ENCODE data around the gene PDE10A.

Gene PDE10A

DNA sequence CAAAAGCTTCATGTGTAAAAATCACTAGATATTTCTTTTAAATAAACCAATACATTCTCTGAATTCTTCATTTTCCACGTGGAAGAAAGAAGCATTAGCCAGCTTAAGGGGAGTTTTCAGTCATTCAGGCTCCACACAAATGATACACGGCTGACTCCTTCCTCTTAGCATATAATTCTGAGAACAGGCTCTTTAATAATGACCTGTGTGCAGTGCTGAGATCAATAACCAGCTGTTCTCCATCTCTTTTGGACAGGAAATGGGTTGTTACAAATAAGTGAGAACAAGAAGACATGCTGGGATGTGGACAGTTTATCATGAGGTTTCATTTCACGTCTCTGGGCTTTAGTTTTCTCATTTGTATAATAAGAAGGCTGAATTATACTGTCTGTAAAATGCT is 206.8 kb downstream of the PDE10A start:
- no peak overlapping the region for H3K27ac ChIP-seq
- DNase-seq (ENCODE audit: low spot score): no peak
- ChIA-PET CTCF (no interaction called here), POLR2A (ENCODE audit: low non-redundant PET) (no interaction called here)
- no peak for TF ChIP-seq CTCF (conservative IDR thresholded peaks at IDR 0.05; ENCODE audit: low read depth)

DNA sequence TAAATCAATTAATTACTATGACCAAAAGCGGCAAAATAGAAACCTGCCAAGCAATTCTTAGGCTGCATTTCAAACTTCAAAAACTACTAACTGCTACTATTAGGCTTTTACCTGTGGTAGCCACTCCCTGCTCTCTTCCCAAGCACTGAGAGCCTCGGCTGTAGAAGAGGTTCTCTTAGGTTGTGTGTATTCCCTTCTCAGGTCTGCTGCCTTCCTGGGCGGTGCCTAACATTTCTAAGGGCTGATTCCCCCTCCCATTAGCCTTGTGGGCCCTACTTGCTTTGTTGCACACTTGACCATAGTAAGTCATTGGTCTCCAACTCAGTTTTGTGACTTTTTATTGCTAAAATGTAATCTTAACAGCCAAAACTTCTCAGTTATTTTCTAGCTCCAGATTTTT is 207.6 kb downstream of the PDE10A start:
- no peak for DNase-seq (ENCODE audit: low spot score)
- POLR2A ChIA-PET (ENCODE audit: low non-redundant PET): no interaction called here
- no peak overlapping the region for H3K27ac ChIP-seq
- CTCF ChIA-PET: interaction anchor here (0.6 kb wide), 1 partner anchor 18 kb away, joined by 3 read pairs; no protein-coding TSS in a partner anchor
- TF ChIP-seq CTCF (conservative IDR thresholded peaks at IDR 0.05; ENCODE audit: low read depth): no peak

DNA sequence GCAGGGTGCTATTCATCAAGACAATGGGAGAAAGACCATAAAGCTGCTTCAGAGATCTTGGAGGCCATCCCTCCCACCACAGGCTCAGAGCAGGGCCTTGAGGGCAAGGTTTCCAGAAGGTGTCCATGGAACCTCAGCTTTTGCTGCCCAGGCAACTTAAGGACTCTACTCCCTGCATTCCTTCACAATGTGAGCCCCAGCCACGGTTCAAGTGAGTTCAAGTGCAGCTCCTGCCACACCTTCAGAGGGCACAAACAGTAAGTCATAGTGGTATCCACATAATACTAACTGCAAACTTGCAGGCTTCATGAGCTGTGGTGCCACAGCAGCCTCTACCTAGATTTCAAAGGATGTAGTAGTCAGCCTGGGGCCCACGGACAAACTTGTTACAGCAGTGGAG is 209.6 kb downstream of the PDE10A start:
- ChIA-PET CTCF (no interaction called here), POLR2A (ENCODE audit: low non-redundant PET) (no interaction called here)
- no peak for DNase-seq (ENCODE audit: low spot score)
- H3K27ac ChIP-seq: no peak overlapping the region
- TF ChIP-seq CTCF (conservative IDR thresholded peaks at IDR 0.05; ENCODE audit: low read depth): no peak

GRCh38 chr6:165451838-165452237 is 211.2 kb downstream of the PDE10A start:
- no peak for DNase-seq (ENCODE audit: low spot score)
- CTCF ChIA-PET: no interaction called here
- no peak overlapping the region for H3K27ac ChIP-seq
- no peak for TF ChIP-seq CTCF (conservative IDR thresholded peaks at IDR 0.05; ENCODE audit: low read depth)
- POLR2A ChIA-PET (ENCODE audit: low non-redundant PET): no interaction called here

DNA sequence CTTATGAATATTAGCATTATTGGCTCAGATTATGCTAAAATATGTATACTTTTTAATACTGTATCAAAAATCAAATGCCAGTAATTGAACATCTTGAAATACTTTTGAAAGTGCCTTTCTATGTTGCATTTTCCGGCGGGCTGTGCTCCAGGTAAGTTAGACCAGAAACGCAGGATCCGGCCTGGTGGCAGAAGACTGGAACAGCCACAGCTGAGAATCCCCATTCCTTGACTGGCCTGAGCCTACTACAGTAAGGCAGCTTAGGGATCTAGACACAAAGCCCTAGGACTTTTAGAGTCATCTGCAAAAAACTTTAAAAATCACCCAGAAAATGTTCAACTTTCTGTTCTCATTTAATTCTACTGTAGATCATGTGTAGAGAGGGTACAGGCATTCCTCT is 214.8 kb downstream of the PDE10A start:
- TF ChIP-seq CTCF (conservative IDR thresholded peaks at IDR 0.05; ENCODE audit: low read depth): no peak
- H3K27ac ChIP-seq: no peak overlapping the region
- no peak for DNase-seq (ENCODE audit: low spot score)
- ChIA-PET POLR2A (ENCODE audit: low non-redundant PET) (interaction anchor here (0.7 kb wide), 1 partner anchor 9 kb away, joined by 3 read pairs; no protein-coding TSS in a partner anchor), CTCF (no interaction called here)

DNA sequence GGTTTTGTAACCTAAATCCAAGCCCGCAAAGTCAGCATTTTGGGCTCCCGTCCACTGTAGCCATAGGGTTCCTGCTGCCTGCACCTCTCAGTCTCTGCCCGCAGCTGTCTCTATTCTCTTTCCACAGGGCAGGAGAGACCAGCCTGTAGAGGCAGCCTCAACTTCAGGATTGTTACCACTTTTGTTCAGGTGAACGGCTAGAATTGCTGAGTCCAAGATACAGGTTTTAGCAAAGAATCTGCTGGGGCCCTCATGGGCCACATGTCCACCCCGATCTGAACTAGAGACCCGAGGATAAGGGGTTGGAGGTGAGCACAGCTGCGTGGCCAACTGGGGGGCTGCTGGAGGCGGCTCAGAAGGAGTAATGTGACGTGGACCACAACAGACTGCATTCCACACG is 215.9 kb downstream of the PDE10A start:
- H3K27ac ChIP-seq: no peak overlapping the region
- no peak for DNase-seq (ENCODE audit: low spot score)
- no peak for TF ChIP-seq CTCF (conservative IDR thresholded peaks at IDR 0.05; ENCODE audit: low read depth)
- POLR2A ChIA-PET (ENCODE audit: low non-redundant PET): no interaction called here
- CTCF ChIA-PET: no interaction called here

DNA sequence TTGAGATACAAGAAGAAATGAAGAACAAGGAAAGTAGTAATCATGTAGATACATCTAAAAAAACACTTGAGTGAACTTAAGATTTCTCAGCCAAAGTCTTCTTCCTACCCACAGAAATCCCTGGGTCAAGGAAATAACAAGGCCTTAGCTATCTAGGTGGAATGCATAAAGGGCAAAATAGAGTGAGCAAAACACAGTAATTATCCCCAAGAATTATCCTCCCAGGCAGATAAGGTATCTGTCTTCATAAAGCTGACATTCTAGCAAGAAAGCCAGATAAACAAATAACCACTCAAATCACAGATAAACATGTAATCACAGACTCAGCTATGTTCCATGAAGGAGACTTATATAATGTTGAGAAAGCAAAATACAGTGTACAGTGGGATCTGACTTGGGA is 216.7 kb downstream of the PDE10A start:
- ChIA-PET CTCF (interaction anchor here (0.6 kb wide), 1 partner anchor 283 kb away, joined by 3 read pairs; no protein-coding TSS in a partner anchor), POLR2A (ENCODE audit: low non-redundant PET) (no interaction called here)
- no peak for TF ChIP-seq CTCF (conservative IDR thresholded peaks at IDR 0.05; ENCODE audit: low read depth)
- H3K27ac ChIP-seq: no peak overlapping the region
- no peak for DNase-seq (ENCODE audit: low spot score)
